GM19438 (cell line): ENCODE data around the gene CTXN1.
A peak's percentile ranks its signal among the peaks of the same experiment; 100 is the strongest.
"Not testable (repeated sequence)": the region's sequence is repeated elsewhere in the genome, so short reads cannot be mapped to it uniquely, and the experiment has no call there.

Experiments used
- ATAC-seq: cut with Tn5 transposase; IDR thresholded peaks from one replicate; pipeline ENCODE4 v1.9.1; 2021; ENCODE audit warnings: low read depth; ENCODE audit not compliant: unreplicated experiment

The CTXN1 gene

GRCh38 chr19:7903244-7904073 is 22.5 kb downstream of the CTXN1 start, which contains the start of gene MAP2K7:
TSS of gene MAP2K7 (plus strand) at chr19:7903877. CDS start at chr19:7903945, 68 bp downstream.
- ATAC-seq: peak; percentile 79

- ATAC-seq: no peak
Observed at GRCh38 chr19:7902796-7903243, 23.1 kb downstream of the CTXN1 start.

- no peak for ATAC-seq
Observed at GRCh38 chr19:7901337-7901736, 24.6 kb downstream of the CTXN1 start.

GRCh38 chr19:7900931-7901330 is 25.0 kb downstream of the CTXN1 start:
- no peak for ATAC-seq

GRCh38 chr19:7900401-7900870 is 25.5 kb downstream of the CTXN1 start:
- no peak for ATAC-seq

- ATAC-seq: no peak
Observed at GRCh38 chr19:7899751-7900378, 26.1 kb downstream of the CTXN1 start.

GRCh38 chr19:7898967-7899366 is 27.0 kb downstream of the CTXN1 start:
- no peak for ATAC-seq

GRCh38 chr19:7897292-7897691 is 28.6 kb downstream of the CTXN1 start:
- ATAC-seq: no peak

GRCh38 chr19:7895565-7895964 is 30.4 kb downstream of the CTXN1 start:
- no peak for ATAC-seq

- no peak for ATAC-seq
Observed at GRCh38 chr19:7894612-7895309, 31.2 kb downstream of the CTXN1 start.

GRCh38 chr19:7893362-7894101 is 32.4 kb downstream of the CTXN1 start:
- ATAC-seq: not testable (repeated sequence)

GRCh38 chr19:7888826-7889217 is 37.1 kb downstream of the CTXN1 start:
- no peak for ATAC-seq

GRCh38 chr19:7888145-7888825 is 37.6 kb downstream of the CTXN1 start, which contains the start of gene LRRC8E:
TSS of gene LRRC8E (plus strand) at chr19:7888510. CDS start at chr19:7895604, 7,094 bp downstream.
- no peak for ATAC-seq

GRCh38 chr19:7887408-7888144 is 38.4 kb downstream of the CTXN1 start:
- ATAC-seq: no peak

GRCh38 chr19:7885818-7886217 is 40.1 kb downstream of the CTXN1 start:
- no peak for ATAC-seq

GRCh38 chr19:7883796-7884570 is 42.0 kb downstream of the CTXN1 start:
- no peak for ATAC-seq

- no peak for ATAC-seq
Observed at GRCh38 chr19:7883105-7883504, 42.8 kb downstream of the CTXN1 start.

GRCh38 chr19:7881910-7882309 is 44.0 kb downstream of the CTXN1 start:
- no peak for ATAC-seq
